Measurements from ENCODE around the gene KRTAP12-3.

DNA sequence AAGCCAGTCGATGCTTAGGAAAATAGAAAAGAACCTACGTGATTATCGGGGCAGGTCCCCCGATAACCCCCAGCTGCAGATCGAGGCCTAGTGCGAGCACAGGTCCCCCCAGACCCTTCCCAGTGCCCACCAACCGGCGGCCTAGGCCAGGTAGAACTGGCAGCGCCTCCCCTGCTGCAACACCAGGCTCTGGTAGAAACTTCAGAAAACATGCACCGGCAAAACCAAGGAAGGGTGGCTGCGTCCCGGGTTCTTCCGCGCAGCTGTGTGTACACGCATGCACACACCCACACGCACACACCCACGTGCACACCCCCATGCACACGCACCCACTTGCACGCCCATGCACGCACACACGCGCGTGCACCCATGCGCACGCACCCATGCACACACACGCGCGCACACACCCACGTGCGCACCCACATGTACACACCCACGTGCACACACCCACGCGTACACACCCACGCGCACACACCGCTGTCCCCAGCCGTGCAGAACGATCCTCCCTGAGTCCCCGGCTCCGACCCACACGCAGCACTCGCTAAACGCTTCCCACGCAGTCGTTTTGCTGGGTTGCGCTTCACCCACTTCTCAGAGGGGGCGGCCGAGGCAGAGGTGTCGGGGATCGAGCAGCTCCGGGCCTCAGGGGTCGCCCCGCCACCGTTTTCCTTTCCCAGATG is 48.4 kb downstream of the KRTAP12-3 start:
- no peak for TF ChIP-seq CTCF (IDR thresholded peaks at IDR 0.05; ENCODE audit: borderline replicate concordance, extremely low read depth, low read length, poor library complexity, severe bottlenecking)
- no peak for TF ChIP-seq EZH2 (IDR thresholded peaks at IDR 0.05; ENCODE audit: borderline replicate concordance, low read depth, low read length, severe bottlenecking)

Measured in DND-41 (cell line).